Tibial nerve (tissue), 4 donors: ENCODE measurements around the gene CCNB1.

Source experiments
- EP300 ChIP-seq, 2 donors: sonication (generic); formaldehyde crosslinking; IDR thresholded peaks; one replicate each; pipeline ENCODE4 v1.6.1; 2017; ENCODE audit warnings: antibody characterized with exemption in 2 of 2, mild to moderate bottlenecking in 1 of 2
- POLR2A ChIP-seq, 2 donors: fragments of 450-650 bp; IDR thresholded peaks; one replicate each; pipeline ENCODE4 v1.6.1; 2017; ENCODE audit warnings: antibody characterized with exemption in 2 of 2, mild to moderate bottlenecking in 2 of 2, moderate library complexity in 2 of 2
- TF ChIP-seq, protein P1 (sequence below), 5 experiments: fragments of 200-600 bp in 3 of 5; fragments of 450-650 bp in 2 of 5; sonication (generic) in 3 of 5; IDR thresholded peaks; one replicate each; pipeline ENCODE4 v1.5.1; 2016 to 2019; ENCODE audit warnings: antibody characterized with exemption in 5 of 5, mild to moderate bottlenecking in 3 of 5, moderate library complexity in 2 of 5

DNA sequence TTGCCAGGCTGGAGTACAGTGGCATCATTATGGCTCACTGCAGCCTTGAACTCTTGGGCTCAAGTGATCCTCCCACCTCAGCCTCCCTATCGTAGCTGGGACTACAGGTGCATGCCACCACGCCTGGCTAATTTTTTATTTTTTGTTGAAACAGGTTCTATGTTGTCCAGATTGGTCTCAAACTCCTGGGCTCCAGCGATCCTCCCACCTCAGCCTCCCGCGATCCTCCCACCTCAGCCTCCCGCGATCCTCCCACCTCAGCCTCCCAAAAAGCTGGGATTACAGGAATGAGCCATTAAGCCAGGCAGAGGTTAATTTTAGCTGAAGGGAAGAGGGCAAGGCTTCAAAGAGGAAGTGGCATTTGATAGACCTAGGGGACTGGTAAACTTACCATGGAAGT, 32.8 kb upstream of the CCNB1 start:
- TF ChIP-seq, protein P1, sequence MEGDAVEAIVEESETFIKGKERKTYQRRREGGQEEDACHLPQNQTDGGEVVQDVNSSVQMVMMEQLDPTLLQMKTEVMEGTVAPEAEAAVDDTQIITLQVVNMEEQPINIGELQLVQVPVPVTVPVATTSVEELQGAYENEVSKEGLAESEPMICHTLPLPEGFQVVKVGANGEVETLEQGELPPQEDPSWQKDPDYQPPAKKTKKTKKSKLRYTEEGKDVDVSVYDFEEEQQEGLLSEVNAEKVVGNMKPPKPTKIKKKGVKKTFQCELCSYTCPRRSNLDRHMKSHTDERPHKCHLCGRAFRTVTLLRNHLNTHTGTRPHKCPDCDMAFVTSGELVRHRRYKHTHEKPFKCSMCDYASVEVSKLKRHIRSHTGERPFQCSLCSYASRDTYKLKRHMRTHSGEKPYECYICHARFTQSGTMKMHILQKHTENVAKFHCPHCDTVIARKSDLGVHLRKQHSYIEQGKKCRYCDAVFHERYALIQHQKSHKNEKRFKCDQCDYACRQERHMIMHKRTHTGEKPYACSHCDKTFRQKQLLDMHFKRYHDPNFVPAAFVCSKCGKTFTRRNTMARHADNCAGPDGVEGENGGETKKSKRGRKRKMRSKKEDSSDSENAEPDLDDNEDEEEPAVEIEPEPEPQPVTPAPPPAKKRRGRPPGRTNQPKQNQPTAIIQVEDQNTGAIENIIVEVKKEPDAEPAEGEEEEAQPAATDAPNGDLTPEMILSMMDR (IDR thresholded peaks at IDR 0.05), result no peak
- no peak for TF ChIP-seq POLR2A (IDR thresholded peaks at IDR 0.05)
- TF ChIP-seq EP300 (IDR thresholded peaks at IDR 0.05), result no peak
